ENCODE results near the gene CELF5. TPM values are rescaled to one million over a fixed set of nuclear protein-coding genes. Genes with fewer than 3 reads are reported as not detected.

Gene CELF5
- total and polyA plus RNA-seq, 9 of the 15 experiments (the other 6 are each of a cell fraction or from before 2014, with no cell fraction given): 0.01 to 0.56 (median 0.22) TPM

GRCh38 chr19:3323658-3324057 lies 99.2 kb downstream of the CELF5 start (continued):
- TF ChIP-seq STAT6 (CRISPR knock-in tag; IDR thresholded peaks at IDR 0.05): no peak
- no peak for TF ChIP-seq ZBTB1 (CRISPR knock-in tag; IDR thresholded peaks at IDR 0.05; ENCODE audit: borderline replicate concordance, low read depth)

- ChIA-PET POLR2A (no interaction called here), CTCF (ENCODE audit: low intra/inter-chr PET ratio) (interaction anchor here (0.9 to 3.2 kb wide), 3 partner anchors 20 to 160 kb away, joined by 3 to 33 read pairs (median 11); no protein-coding TSS in a partner anchor)
- no peak overlapping the region for H2AFZ ChIP-seq (ENCODE audit: low read depth, low read length)
- 17% methylated on average over 4 of the region's 5 CpGs for WGBS (ENCODE audit: insufficient coverage, low coverage, missing lambda C conversion rate)
- BruUV-seq (replicated peaks): no TSS peak
- no peak overlapping the region for H3K4me2 ChIP-seq (ENCODE audit: insufficient read depth, low read length)
- intact Hi-C loops (cut with micrococcal nuclease): loop anchor here (10.0 kb wide), 1 partner anchor 380 kb away; the partner anchor contains the start of genes PIP5K1C and TJP3
- H3K9me3 ChIP-seq (replicated peaks; ENCODE audit: control insufficient read depth, insufficient read depth, low read depth, low read length): no peaks in the 10 kb centered on the region; the same call in 1 of the 2 replicates
- H3K36me3 ChIP-seq (ENCODE audit: control insufficient read depth, insufficient read depth, low read length): no peaks in the 10 kb centered on the region
- H3K9ac ChIP-seq (ENCODE audit: insufficient read depth in 1 of 2, low read depth in 2 of 2, low read length in 2 of 2): no peak overlapping the region
- H4K20me1 ChIP-seq (replicated peaks; ENCODE audit: control insufficient read depth, insufficient read depth, low read length): peaks cover 5% of the 10 kb centered on the region; the same call in 1 of the 2 replicates
- ATAC-seq: peak; percentile 91
- H3K27me3 ChIP-seq (ENCODE audit: control insufficient read depth in 2 of 2, insufficient read depth in 2 of 2, low read length in 2 of 2): no peaks in the 10 kb centered on the region; a peak in 1 of 5 replicates
- H3K4me3 ChIP-seq: no peak overlapping the region
- FAIRE-seq: peak; percentile 95
- no peak overlapping the region for H3K27ac ChIP-seq (ENCODE audit: extremely low read depth, low read depth, low read length)
- H3K79me2 ChIP-seq (ENCODE audit: control insufficient read depth, insufficient read depth, low read length): no peaks in the 10 kb centered on the region
- peak; percentile 79 to 87 (median 82) for DNase-seq (ENCODE audit: extremely low read depth in 1 of 4, low spot score in 3 of 4)
- H3K9me1 ChIP-seq (ENCODE audit: control insufficient read depth, insufficient read depth, low read length): no peaks in the 10 kb centered on the region
- in situ Hi-C loops (cut with MboI): loop anchor here (10.0 kb wide), 1 partner anchor 380 kb away; the partner anchor contains the start of genes PIP5K1C and TJP3
- H3K4me1 ChIP-seq (replicated peaks in 1 of 2; ENCODE audit: control insufficient read depth in 2 of 2, insufficient read depth in 2 of 2, low read length in 2 of 2): peaks cover 0 to 9% of the 10 kb centered on the region in 2 experiments; a peak in 3 of 5 replicates
- TF ChIP-seq TBP (optimal IDR thresholded peaks at IDR 0.05; ENCODE audit: low read depth, low read length) (peak; percentile 19), NFIC (IDR thresholded peaks at IDR 0.05) (peak; percentile 66), MIER1 (IDR thresholded peaks at IDR 0.05; ENCODE audit: low read depth) (no peak), ARID1B (IDR thresholded peaks at IDR 0.05) (peak; percentile 36), ELK3 (CRISPR knock-in tag; IDR thresholded peaks at IDR 0.05) (no peak), CBX3 (IDR thresholded peaks at IDR 0.05; ENCODE audit: borderline replicate concordance in 1 of 2, low read length in 2 of 2) (peak in 1 of 2 experiments; percentile 41; a peak in 1 of 3 replicates), HDGF (IDR thresholded peaks at IDR 0.05) (no peak), HDAC2 (IDR thresholded peaks at IDR 0.05) (peak; percentile 85), CTCFL (IDR thresholded peaks at IDR 0.05; ENCODE audit: borderline replicate concordance, insufficient read depth, low read depth, low read length, poor library complexity, severe bottlenecking) (peak; percentile 47), JUND (IDR thresholded peaks at IDR 0.05; ENCODE audit: borderline replicate concordance, low read depth, low read length) (peak; percentile 29; the same call in 1 of the 2 replicates), JUND (tag; IDR thresholded peaks at IDR 0.05; ENCODE audit: borderline replicate concordance, low read depth, low read length) (no peak)
These were observed 100.0 kb downstream of the CELF5 start for GRCh38 chr19:3324405-3324856.

Measured in K562 (cell line).